IPS-NIHi11 (cell line): Measurements from ENCODE around the gene MANBA.

Experiments
- DNase-seq: peaks from one replicate; pipeline ENCODE4 v3.0.0; 2012; ENCODE audit warnings: mixed read lengths, low spot score

Gene MANBA

DNA sequence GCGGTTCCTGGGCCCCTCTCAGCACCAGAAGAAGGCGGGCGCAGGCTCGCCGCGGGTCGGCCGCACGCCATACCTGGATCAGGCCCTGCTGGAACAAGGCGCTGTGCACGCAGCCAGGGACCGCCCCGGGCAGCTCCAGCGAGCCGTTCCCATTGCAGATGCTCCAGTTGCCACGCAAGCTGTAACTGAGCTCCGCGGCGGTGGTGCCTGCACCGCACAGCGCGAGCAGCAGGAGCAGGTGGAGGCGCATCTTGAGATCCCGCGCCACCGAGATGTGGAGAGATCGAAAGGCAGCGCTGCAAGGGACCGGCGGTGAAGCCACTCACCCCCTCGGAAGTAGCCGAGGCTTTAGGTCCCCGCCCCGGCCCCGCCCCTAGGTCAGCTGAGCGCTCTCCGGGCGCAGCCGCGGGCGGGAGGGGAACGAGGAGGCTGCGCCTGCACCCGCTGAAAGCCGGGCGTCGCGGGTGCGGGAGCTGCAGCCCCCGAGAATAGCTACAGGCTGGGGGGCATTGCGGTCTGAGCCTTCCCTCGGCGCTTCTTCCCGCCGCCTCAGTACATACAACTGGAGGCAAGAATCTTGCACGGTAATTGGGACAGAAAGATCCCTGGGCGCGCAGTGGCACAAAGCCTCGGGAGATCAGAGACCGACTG lies at the start of gene MANBA:
TSS of gene MANBA (minus strand) at position 324 of the 651 bp plus-strand sequence. CDS start at position 250, 74 bp downstream.
- DNase-seq = peak; percentile 97

DNA sequence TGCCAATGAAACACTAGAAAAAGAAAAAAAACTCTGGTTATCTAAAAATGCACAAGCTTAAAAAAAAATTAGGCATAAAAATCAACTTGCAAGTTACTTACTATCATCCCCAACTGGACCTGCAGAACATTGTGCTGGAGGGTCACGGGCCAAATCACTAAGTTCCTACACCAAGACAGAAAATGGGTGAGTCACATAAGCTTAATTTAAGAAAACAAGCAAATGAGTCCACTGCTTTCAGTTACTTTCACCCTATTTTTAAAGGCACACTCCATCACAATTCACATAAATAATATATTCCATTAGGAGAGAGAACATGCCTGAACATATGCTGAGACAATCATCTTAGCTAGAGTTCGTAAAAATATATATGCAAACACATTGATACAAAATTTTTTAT lies 48.9 kb upstream of the MANBA start:
- DNase-seq = no peak

DNA sequence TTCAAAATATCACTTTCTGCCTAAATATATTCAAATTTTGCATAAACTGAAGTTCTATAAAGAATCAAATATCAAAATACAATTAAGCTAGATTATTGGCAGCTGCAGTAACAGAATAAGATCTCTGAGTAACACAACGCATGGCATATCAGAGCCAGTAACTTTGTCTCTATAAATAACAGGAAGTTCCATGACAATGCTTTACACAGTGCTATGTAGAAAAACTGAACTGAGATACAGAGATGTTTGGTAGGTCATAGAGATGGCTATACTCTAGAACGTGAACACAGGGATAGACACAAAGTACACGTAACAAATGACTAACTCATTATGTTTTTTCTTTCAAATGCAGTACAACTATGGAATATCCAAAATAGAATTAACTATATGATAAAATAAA lies 48.4 kb upstream of the MANBA start:
- no peak for DNase-seq

DNA sequence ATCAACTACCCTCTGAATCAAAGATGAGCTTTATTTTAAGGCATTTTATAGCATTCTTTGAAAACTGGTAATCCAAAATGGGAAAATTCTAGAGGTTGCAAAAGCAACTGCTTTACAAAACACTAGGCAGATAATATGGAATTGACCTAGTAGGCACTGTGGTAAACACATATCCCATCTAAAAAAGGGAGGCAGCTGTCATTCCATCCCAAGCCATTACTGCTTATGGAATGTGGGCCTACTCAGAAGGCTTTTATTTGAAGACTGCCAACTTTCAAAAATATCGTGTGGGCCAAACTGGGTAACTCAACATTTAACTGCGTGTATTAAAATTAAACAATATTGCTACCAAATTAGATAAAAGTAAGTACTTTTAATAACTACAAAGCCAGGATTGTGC lies 47.2 kb upstream of the MANBA start:
- DNase-seq = no peak

DNA sequence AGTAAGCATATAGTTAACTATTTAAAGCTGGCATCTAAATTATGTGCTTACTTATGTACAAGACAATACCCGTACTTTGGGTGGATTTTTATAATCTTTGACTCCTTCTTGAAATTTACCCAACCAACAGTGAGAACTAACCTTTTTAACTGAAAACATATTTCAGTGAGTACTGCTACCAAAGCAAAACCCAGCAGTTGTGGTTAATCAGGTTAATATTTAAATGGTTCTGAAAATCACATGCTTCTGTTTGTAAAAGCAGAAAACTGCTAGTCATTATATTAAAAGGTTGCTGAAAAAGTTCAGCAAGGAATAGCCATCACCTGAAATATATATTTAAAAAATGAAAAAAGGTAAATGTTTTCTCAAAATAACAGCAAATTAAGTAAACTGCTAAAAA lies 46.6 kb upstream of the MANBA start:
- DNase-seq = no peak

DNA sequence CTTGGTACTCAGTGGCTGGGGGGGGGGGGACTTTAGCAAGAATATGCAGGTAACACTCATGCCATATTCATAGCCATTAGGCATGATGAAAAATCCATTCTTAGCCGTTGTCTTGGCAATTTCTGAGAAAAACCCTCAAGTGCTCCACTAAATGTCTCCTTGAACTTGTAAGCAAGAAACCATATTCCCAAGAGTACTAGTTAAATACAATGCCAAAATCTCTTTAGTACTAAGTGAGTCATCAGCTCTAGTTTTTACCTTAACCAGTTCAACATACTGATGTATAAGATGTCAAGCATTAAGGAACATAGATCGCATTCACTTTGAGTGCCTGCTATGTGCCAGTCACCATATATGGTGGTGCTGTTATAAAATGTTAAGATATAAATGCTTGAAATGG lies 39.0 kb upstream of the MANBA start:
- DNase-seq = no peak

DNA sequence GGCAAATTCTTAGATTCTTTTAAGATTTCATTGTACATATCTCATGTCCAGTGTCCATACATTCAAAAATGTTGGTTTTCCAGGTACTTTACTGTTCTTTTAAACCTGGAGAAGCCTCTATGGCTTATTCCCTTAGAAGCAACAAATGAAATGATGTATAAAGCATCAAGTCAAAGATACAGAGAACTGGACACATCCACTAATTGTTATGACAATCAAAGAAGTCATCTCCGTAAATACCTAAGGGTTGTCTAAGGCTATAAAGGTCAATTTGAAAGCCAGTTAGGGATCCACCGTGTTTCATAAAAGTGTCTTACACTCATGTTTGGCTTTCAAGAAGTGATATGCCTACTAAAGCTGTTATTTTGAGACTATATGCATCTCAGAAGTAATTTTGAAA lies 34.2 kb upstream of the MANBA start:
- no peak for DNase-seq

DNA sequence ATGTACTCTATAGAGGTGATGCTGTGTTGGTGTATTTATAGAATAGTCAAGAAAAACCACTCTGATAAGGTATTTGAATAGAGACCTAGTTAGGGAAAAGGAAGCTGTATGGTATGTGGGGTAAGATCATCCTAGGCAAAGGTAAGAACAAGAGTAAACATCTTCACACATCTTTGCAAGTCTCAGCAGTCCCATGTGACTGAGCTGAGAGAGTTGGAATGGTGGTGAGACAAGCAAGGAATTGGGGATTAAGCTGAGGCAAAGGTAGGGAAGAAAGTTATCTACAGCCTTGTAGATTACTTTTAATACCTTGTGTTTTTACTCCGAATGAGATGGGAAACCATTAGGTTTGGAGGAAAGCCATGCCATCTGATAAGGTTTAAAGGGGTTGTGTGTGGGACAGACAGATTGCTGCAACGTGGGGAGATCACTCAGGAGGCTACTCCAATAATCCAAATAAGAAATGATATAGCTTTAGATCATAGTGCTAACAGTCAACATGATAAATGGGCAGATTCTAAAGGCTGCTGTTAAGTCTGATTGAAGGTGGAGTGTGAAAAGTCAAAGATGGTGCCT lies 31.7 kb upstream of the MANBA start:
- DNase-seq = no peak

DNA sequence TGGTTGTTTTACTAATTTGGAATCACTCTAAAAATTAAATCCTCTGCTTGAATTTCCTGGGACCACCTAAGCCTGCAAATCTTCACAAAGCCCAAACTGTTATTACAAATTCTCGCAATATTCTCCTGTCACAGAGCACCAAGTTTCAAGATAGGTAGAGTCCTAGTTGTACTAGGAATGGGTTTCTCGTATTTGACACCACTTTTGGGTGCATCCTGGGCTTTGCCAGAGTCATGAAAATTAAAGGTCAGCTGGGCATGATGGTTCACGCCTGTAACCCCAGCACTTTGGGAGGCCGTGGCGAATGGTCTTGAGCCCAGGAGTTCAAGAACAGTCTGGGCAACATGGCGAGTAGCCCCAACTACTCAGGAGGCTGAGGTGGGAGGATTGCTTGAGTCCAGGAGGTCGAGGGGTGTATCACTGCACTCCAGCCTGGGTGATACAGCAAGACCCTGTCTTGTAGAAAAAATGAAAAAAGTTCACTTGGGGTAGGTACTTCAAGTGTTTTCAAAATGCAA lies 30.6 kb upstream of the MANBA start:
- DNase-seq = no peak

DNA sequence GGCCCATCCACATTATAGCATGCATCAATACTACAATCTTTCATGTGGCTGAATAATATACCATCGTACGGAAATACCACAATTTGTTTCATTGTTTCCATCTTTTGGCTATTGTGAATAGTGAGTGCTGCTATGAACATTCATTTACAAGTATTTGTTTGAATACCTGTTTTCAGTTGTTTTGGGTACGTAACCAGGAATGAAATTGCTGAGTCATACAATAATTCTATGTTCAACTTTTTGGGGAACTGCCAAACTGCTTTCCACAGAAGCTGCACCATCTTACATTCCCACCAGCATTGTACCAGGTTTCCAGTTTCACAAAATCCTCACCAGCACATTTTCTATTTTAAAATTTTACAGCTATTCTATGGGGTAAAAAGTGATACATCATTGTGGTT lies 28.5 kb upstream of the MANBA start:
- DNase-seq = no peak

DNA sequence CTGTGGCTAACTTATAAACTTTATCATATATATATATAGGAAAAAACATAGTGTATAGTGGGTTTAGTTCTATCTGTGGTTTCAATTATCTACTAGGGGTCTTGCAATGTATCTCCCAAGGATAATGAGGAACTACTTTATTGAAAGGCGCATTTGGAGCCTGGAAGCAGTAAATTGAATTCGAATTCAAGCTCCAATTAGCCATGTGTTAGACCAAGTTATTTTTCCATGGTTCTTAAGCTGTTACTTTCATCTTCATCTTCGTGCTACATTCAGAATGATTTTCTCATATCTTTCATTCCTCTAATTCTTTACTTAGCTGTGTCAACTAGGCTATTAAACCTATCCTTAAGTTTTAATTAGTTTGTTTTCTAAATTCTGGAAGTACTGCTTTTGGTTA lies 27.2 kb upstream of the MANBA start:
- no peak for DNase-seq

DNA sequence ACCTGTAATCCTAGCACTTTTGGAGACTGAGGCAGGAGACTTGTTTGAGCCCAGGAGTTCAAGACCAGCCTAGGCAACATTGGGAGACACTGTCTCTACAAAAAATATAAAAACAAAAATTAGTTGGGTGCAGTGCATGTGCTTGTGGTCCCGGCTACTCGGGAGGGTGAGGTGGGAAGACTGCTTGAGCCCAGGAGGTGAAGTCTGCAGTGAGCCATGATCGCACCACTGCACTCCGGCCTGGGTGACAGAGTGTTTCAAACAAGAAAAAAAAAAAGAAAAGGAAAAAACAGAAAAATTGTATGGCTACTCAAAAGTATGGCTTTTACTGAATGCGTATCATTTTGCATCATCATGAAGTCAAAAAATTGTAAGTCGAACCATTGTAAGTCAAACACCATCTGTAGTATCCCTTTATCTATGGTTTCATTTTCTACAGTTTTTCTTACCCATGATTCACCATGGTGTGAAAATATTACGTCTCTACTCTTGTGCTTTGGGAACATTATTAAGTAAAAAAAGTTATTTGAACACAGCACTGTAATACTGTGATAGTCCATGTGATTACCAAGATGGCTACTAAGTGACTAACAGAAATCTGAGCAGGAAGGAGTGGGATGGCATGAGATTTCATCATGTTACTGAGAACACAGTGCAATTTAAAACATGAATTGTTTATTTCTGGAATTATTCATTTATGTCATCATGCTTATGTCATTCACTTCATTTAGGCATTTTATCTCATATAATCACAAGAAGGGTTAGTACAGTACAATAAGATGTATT lies 26.5 kb upstream of the MANBA start:
- no peak for DNase-seq

DNA sequence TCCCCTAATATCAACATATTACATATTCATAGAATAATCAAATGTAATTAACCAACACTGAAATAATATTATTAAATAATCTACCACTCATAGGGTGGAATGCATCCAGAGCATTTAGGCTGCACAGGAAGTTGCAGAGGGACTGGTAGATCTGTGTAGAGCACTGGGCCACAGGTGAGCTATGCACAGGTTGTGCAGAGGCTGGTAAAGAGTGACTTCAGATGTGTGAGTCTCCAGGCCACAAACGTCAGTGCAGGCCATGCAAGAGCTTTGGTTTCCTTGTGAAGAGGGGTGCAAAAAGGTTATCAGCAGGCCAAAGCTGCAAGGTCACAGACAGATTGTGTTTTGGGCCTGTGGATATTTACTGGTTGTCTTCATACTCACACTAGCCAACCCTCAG lies 25.5 kb upstream of the MANBA start:
- no peak for DNase-seq

DNA sequence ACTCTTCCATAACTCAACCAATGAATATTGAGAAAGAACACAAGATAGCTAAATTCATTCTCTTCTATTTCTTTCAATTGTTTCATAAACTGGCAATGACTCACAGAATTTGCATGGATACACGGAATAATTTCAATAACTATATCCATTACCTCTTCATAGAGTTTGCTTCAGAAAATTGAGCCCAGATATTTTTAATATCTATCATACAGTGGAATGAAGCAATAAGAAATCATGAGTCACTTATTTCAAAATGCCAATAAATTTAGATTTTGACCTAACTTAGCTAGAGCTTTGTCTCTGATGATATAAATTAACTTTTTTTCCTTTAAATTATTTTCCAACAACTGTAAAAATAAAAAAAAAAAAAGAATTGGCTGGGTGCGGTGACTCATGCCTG lies 22.2 kb upstream of the MANBA start:
- DNase-seq = no peak

DNA sequence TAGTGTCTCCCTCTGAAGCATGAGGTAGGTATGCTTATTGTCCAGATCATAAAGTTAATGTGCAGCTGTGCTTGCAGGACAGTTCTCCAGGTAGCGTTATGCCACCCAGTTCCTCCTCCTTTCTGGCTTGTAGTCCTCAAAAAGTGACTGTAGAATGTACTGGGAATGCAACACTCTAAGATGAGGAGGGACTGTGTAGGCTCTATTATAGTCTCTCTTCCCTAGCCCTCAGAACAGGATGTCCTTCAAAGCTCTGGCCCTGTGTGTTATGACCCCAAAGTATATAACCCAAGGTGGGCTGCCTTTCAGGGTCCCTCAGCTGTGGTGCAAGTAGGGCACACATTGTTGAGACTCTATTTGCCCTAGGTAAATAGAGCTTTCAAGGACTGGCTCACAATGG lies 20.8 kb upstream of the MANBA start:
- no peak for DNase-seq

DNA sequence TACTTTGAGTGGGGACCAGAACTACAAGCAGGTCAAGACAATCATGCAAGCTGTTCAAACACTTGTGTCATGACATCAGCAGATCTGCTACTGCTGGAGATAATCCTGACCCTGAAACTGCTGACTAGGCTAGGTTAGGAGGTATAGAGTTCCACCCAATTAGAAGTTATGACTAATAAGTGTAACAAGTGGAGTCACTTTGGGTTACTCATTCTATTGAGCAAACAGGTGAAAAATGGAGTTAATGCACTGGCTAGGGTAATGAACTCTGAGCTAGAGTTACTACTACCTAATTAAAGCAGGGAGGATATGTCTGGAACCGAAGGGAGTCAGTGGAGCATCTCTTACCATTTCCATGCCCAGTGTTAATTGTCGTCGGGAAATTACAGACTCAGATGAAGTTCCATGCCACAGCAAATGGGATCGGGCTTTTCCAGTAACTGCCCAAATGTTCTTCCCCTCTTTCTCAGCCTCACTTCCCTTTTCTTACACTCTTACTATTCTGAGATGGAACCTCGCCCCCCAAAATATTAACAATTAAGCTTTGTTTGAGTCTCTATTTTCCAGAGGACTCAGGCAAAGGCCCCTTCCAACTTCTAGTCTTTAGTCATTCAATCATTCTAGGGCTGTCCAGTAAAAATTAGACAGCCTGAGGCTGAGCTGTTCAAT lies 19.8 kb upstream of the MANBA start:
- DNase-seq = no peak

DNA sequence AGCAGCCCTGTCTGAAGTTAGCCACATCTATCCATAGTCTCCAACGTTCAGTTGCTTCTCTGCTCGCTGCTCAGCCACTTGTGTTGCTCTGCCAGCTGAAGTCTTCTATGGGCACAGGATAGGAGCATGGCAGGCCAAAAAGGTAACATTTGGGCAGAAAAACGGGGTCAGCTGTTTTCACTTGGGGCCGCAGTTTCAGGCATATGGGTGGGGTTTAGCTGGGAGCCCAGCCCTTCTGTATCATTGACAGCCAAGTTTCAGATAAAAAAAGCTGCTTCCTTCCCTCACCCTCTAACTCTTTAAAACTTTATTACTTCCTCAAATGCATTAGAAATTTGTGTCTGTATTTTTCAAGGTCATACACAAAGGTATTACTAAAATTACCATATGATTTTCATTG lies 18.4 kb upstream of the MANBA start:
- no peak for DNase-seq

DNA sequence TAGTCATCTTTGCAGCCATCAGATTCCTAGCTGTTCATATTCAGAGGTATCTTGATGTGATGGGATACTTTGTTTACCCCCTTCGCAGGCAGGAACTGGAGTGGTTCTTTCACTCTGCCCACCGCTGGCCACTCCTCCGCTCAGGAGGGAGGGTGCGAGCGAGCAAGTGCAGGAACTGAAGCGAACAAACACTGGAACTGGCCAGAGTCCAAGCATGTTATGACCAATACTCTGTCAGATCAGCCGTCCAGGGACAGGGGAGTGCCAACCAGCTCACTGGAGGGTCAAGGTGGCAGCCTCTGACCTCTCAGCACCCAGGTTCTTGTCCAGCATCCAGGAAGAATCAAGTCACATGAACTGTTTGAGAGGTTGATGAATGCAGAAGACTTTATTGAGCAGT lies 18.0 kb upstream of the MANBA start:
- no peak for DNase-seq

DNA sequence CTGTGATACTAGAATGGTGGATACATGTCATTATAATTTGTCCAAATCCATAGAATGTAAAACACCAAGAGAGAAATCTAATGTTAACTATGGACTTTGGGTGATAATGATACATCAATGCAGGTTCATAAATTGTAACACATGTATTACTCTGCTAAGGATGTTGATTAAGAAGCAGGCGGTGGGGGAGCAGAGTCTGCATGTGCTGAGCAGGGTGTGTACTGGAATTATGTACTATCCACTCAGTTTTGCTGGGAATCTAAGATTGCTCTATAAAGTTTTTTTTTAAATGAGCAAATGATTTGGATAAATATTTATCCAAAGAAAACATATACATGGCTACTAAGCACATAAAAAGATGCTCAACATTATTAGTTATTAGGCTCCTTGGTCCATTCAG lies 15.0 kb upstream of the MANBA start:
- no peak for DNase-seq

DNA sequence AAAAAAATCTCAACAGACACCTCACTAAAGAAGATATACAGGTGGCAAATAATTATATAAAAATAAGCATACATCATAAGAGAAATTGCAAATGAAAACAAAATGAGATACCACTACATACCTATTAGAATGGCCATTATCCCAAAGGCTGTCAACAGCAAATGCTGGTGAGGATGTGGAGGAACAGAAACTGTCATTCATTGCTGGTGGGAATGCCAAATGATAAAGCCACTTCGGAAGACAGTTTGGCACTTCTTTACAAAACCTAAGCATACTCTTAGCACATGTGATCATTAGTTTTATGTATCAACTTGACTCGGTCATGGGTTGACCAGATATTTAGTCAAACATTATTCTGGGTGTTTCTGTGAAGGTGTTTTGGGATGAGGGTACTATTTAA lies 13.5 kb upstream of the MANBA start:
- no peak for DNase-seq

DNA sequence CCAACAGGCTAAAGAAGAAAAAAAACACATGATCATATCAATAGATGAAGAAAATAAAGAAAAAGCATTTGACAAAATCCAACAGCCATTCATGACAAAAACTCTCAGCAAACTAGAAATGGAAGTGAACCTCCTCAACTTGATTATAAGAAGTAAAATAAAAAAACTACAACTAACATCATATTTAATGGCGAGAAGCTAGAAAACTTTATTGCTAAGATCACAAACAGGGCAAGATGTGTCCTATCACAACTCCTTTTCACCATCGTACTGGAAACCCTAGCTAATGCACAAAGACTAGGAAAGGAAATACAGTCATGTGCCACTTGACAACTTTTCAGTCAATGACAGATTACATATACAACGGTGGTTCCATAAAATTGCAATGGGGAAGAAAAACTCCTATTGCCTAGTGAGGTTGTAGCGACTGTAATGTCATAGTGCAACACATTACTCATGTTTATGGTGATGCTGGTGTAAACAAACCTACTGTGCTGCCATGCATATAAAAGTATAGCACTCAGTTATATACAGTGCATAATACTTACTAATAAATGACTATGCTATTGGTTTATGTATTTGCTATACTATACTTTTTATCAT lies 12.1 kb upstream of the MANBA start:
- DNase-seq = no peak

DNA sequence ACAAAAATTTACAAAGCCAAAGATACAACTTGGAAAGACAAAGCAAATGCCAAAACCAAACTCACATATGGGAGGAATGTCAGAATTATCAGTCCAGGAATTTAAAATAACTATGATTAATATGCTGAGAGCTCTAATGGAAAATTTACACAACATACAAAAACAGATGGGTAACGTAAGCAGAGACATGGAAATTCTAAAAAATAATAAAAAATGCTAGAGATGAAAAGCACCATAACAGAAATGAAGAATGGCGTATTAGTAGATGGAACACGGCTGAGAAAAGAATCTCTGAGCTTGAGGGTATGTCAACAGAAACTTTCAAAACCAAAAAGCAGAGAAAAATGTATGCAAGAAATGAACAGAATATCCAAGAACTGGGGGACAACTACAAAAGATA lies 4.1 kb upstream of the MANBA start:
- no peak for DNase-seq
